ENCODE measurements around the gene PHTF2. TPM values are rescaled to one million over a fixed set of nuclear protein-coding genes. Genes with fewer than 3 reads are reported as not detected.

The PHTF2 gene
- total and polyA plus RNA-seq, 2 of the 4 experiments (the other 2 are of a cell fraction), result 28.3 to 69.9 TPM

- no peak overlapping the region for H4K8ac ChIP-seq (ENCODE audit: low read depth in 2 of 2, low read length in 2 of 2)
- H3K27ac ChIP-seq (ENCODE audit: insufficient read depth, low read length), result no peak overlapping the region
- H4K5ac ChIP-seq (ENCODE audit: low read depth, low read length), result no peak overlapping the region
- no peak overlapping the region for H3K23ac ChIP-seq (ENCODE audit: low read depth, low read length)
- H3K18ac ChIP-seq (ENCODE audit: low read depth, low read length), result no peak overlapping the region
- no peaks in the 10 kb centered on the region for H3K27me3 ChIP-seq (ENCODE audit: control insufficient read depth, insufficient read depth, low read length)
- H3K4me3 ChIP-seq (ENCODE audit: insufficient read depth, low read depth, low read length), result no peak overlapping the region
- dilution Hi-C loops (cut with HindIII; ENCODE audit: low sequenced_read_pairs, unreplicated experiment), result no loop called here
- WGBS, 2 experiments (ENCODE audit: extremely low coverage in 2 of 2, insufficient read length in 1 of 2), result no CpG with 5 or more reads among the region's 2 CpGs
- H2BK20ac ChIP-seq (ENCODE audit: low read depth, low read length), result no peak overlapping the region
- no peaks in the 10 kb centered on the region; the same call in 1 of the 2 replicates for H3K4me1 ChIP-seq (ENCODE audit: control insufficient read depth, insufficient read depth, low read length)
- H2AFZ ChIP-seq (replicated peaks; ENCODE audit: low read length, poor library complexity), result no peak overlapping the region
- H2AK5ac ChIP-seq (ENCODE audit: low read depth, low read length), result no peak overlapping the region
- TF ChIP-seq POLR2A (IDR thresholded peaks at IDR 0.05; ENCODE audit: low read depth, low read length), result no peak
- TF ChIP-seq MAFK (IDR thresholded peaks at IDR 0.05; ENCODE audit: low read depth, low read length), result no peak
- H3K36me3 ChIP-seq (ENCODE audit: control insufficient read depth, insufficient read depth, low read length), result 0 out of 2 replicates have a peak, but pooled peaks cover 5% of the 10 kb centered on the region
- ChIA-PET POLR2A (ENCODE audit: unreplicated experiment) (no interaction called here), CTCF (no interaction called here)
- no peak overlapping the region for H4K91ac ChIP-seq (ENCODE audit: insufficient read depth, low read depth, low read length)
- no peaks in the 10 kb centered on the region for H4K20me1 ChIP-seq (ENCODE audit: insufficient read depth, low read length)
- H2AK9ac ChIP-seq (replicated peaks; ENCODE audit: low read depth, low read length, poor library complexity), result no peak overlapping the region
- peaks cover 10% of the 10 kb centered on the region for H3K9me1 ChIP-seq (ENCODE audit: insufficient read depth, low read length)
- no peak overlapping the region for H3K56ac ChIP-seq (ENCODE audit: extremely low read depth, insufficient read depth, low read length)
- no peak overlapping the region for H3K4me2 ChIP-seq (ENCODE audit: low read depth, low read length)
- no peak overlapping the region for H3K14ac ChIP-seq (replicated peaks; ENCODE audit: low read depth, low read length)
- H3K9me3 ChIP-seq (ENCODE audit: control insufficient read depth, insufficient read depth, low read length), result no peaks in the 10 kb centered on the region
- no peak overlapping the region for H3K9ac ChIP-seq (ENCODE audit: low read depth, low read length)
- H2BK15ac ChIP-seq (ENCODE audit: low read depth, low read length), result no peak overlapping the region
- intact Hi-C loops (cut with micrococcal nuclease), result no loop called here
- no peak overlapping the region for H3K4ac ChIP-seq (ENCODE audit: low read depth, low read length)
- ATAC-seq (ENCODE audit: low read depth) (no peak), DNase-seq (no peak)
- H2BK5ac ChIP-seq (ENCODE audit: low read depth, low read length, poor library complexity, severe bottlenecking), result no peak overlapping the region
- H3K79me1 ChIP-seq (ENCODE audit: low read depth in 1 of 2, low read length in 2 of 2), result peaks cover 5 to 16% of the 10 kb centered on the region in 2 experiments; a peak in 3 of 4 replicates
- no peak overlapping the region for H2BK120ac ChIP-seq (ENCODE audit: low read depth, low read length)
- no TSS peak for BruUV-seq (replicated peaks)
- in situ Hi-C loops (cut with MboI; ENCODE audit: low sequenced_read_pairs), result no loop called here
Measured at GRCh38 chr7:77899516-77899915, 100.9 kb downstream of the PHTF2 start.

All from IMR-90 (cell line).